AG10803 (cell line): ENCODE results near the gene ANO10.

Experiments
- DNase-seq: peaks from one replicate; pipeline ENCODE4 v3.0.0; 2010; ENCODE audit warnings: low read depth
- H3K4me3 ChIP-seq: 2 replicates; pipeline ENCODE4 v1.5.1; 2011; ENCODE audit warnings: mild to moderate bottlenecking, low read length, control low read depth
- CTCF ChIP-seq: conservative IDR thresholded peaks from 2 replicates; pipeline ENCODE4 v1.5.1; 2011; ENCODE audit warnings: mild to moderate bottlenecking, low read length, control low read depth, inconsistent platforms

ANO10 gene

GRCh38 chr3:43624619-43625305 is 3.0 kb upstream of the ANO10 start:
- H3K4me3 ChIP-seq = no peak overlapping the region
- peak; percentile 14 for DNase-seq
- no peak for TF ChIP-seq CTCF

- peak overlapping the region; percentile 79 for H3K4me3 ChIP-seq
- TF ChIP-seq CTCF = no peak
- DNase-seq = peak; percentile 12
These were observed 768 bp downstream of the ANO10 start for GRCh38 chr3:43620831-43621655.

DNA sequence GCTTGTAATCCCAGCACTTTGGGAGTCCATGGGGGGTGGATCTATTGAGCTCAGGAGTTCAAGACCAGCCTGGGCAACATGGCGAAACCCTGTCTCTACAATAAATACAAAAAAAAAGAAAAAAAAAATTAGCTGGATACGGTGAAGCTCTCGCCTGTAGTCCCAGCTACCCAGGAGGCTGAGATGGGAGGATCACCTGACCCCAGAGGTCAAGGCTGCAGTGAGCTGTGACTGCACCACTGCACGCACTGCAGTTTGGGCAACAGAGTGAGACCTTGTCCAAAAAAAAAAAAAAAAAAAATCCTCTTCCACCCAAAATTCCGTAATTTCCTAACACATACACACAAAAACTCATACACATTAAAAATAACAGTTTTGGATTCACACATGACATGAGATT is 2.2 kb downstream of the ANO10 start:
- no peak for TF ChIP-seq CTCF
- no peak for DNase-seq
- H3K4me3 ChIP-seq = no peak overlapping the region

DNA sequence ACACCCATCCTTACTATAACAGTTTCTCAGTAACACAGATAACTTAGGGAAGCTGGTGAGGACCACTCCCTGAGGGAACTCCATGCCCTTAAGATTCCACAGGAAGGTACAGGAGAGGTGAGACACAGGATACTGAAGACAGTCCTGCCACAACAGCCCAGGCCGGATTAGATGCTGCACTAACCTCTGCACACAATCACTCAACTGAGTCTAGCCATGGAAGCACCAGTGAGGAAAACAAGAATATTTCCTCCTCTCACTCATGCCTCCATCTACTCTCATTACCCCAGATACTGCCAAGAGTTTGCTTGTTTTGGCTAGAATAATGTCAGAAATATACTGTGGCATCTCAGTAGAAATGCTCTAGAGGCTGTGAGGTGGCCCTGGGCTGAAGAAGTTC is 3.7 kb downstream of the ANO10 start:
- no peak overlapping the region for H3K4me3 ChIP-seq
- no peak for TF ChIP-seq CTCF
- no peak for DNase-seq

GRCh38 chr3:43616034-43616433 is 5.8 kb downstream of the ANO10 start:
- no peak for TF ChIP-seq CTCF
- no peak for DNase-seq
- no peak overlapping the region for H3K4me3 ChIP-seq

DNA sequence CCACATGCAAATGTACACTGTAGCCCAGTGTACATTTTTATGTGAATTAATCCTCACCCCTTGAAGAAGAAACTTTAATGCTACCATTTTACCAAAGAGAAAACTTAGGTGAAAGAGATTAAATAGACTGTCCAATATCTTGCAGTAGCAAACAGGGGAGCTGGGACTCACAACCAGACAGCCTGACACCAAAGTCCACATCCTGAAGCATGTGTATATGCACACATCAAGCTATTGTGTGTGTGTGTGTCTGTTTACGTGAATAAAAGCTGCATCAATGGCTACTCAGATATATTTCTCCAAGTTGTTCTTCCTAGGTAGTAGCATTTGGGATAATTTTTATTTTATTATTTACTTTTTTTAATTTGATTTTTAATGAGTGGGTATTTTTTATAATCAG is 6.7 kb downstream of the ANO10 start:
- DNase-seq = no peak
- H3K4me3 ChIP-seq = no peak overlapping the region
- TF ChIP-seq CTCF = no peak

GRCh38 chr3:43613976-43614375 is 7.8 kb downstream of the ANO10 start:
- no peak for TF ChIP-seq CTCF
- no peak for DNase-seq

More at GRCh38 chr3:43613976-43614375, 7.8 kb downstream of the ANO10 start:
- no peak overlapping the region for H3K4me3 ChIP-seq
